NCI-H2081 treated with DMSO at 0.1 percent for 48 hours (cell line): ENCODE data around the gene LHFPL2.

Experiments used
- DNase-seq: peaks from one replicate; lab custom pipeline; 2025; lab: John Stamatoyannopoulos, UW

Gene LHFPL2

GRCh38 chr5:78519198-78519941 is 129.2 kb downstream of the LHFPL2 start:
- no peak for DNase-seq

GRCh38 chr5:78518365-78519197 is 130.0 kb downstream of the LHFPL2 start:
- no peak for DNase-seq

GRCh38 chr5:78515670-78516069 is 132.9 kb downstream of the LHFPL2 start:
- no peak for DNase-seq

- no peak for DNase-seq
Observed at GRCh38 chr5:78514427-78515330, 133.9 kb downstream of the LHFPL2 start.

GRCh38 chr5:78513441-78513840 is 135.1 kb downstream of the LHFPL2 start:
- no peak for DNase-seq

GRCh38 chr5:78512435-78512834 is 136.1 kb downstream of the LHFPL2 start:
- DNase-seq, result no peak

- no peak for DNase-seq
Observed at GRCh38 chr5:78511121-78511906, 137.3 kb downstream of the LHFPL2 start.

- DNase-seq, result no peak
Observed at GRCh38 chr5:78509884-78510769, 138.4 kb downstream of the LHFPL2 start.

- no peak for DNase-seq
Observed at GRCh38 chr5:78509145-78509865, 139.3 kb downstream of the LHFPL2 start.

GRCh38 chr5:78508186-78508765 is 140.3 kb downstream of the LHFPL2 start:
- DNase-seq, result no peak

GRCh38 chr5:78507531-78507930 is 141.0 kb downstream of the LHFPL2 start:
- no peak for DNase-seq

GRCh38 chr5:78506261-78507024 is 142.1 kb downstream of the LHFPL2 start:
- DNase-seq, result no peak

- no peak for DNase-seq
Observed at GRCh38 chr5:78505860-78506259, 142.7 kb downstream of the LHFPL2 start.

GRCh38 chr5:78504704-78505677 is 143.6 kb downstream of the LHFPL2 start:
- no peak for DNase-seq

GRCh38 chr5:78503958-78504653 is 144.5 kb downstream of the LHFPL2 start:
- DNase-seq, result no peak

- DNase-seq, result no peak
Observed at GRCh38 chr5:78501411-78502352, 146.9 kb downstream of the LHFPL2 start.
